ENCODE data around the gene NYNRIN.

DNA sequence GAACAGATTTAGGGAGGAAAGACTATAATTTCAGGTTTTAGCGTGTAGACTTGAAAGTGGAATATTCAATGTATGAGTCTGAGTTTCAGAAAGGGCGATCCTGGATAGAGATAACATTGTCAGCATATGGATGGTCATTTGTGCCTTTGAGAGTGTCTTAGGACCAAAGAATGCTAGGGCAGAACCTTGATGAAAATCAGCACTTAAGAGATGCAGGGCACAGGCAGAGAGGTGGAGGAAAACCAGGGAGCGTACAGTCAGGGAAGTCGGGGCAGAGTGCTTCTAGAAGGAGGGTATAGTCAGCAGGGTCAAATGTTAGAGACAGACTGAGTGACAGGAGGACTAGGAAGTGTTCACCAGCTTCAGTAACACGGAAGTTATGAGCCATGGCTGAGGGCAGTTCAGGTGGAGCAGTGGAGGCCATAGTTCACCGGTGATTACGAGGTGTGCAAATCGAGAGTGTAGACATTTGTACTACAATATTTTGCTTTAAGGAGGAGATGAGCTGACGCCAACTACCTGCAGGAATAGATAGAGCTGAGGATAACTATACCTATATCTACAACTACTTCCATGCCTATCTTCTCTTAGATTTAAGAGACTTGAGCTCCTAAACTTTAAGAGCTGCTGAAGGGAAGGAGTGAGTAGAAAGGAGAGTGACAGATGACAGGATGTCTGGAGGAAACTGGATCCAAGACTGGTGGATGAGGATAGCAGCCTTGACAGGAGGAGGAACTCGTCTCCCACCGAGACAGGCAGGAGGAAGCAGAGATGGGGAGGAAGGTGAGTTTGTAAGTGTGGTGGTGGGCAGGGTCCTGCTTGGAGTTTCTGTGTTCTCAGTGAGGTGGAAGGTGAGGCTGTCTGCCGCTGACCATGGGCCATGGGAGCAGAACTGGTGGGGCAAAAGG lies 24.1 kb downstream of the NYNRIN start:
- TF ChIP-seq, protein P1, sequence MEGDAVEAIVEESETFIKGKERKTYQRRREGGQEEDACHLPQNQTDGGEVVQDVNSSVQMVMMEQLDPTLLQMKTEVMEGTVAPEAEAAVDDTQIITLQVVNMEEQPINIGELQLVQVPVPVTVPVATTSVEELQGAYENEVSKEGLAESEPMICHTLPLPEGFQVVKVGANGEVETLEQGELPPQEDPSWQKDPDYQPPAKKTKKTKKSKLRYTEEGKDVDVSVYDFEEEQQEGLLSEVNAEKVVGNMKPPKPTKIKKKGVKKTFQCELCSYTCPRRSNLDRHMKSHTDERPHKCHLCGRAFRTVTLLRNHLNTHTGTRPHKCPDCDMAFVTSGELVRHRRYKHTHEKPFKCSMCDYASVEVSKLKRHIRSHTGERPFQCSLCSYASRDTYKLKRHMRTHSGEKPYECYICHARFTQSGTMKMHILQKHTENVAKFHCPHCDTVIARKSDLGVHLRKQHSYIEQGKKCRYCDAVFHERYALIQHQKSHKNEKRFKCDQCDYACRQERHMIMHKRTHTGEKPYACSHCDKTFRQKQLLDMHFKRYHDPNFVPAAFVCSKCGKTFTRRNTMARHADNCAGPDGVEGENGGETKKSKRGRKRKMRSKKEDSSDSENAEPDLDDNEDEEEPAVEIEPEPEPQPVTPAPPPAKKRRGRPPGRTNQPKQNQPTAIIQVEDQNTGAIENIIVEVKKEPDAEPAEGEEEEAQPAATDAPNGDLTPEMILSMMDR (conservative IDR thresholded peaks at IDR 0.05 in 1 of 2, IDR thresholded peaks at IDR 0.05 in 1 of 2; ENCODE audit: extremely low read depth in 1 of 2, insufficient read depth in 1 of 2, low read depth in 1 of 2, low read length in 2 of 2), result no peak
- TF ChIP-seq EZH2 (IDR thresholded peaks at IDR 0.05; ENCODE audit: borderline replicate concordance, low read length), result no peak
